H1 (cell line): Measurements from ENCODE around the gene PAGE4. TPM values are rescaled to one million over a fixed set of nuclear protein-coding genes. Genes with fewer than 3 reads are reported as not detected.

ENCODE experiments used
- CTCF ChIA-PET: fragments of 300-600 bp; sonication (Branson Sonifier 250); formaldehyde crosslinking; loops from one replicate; lab custom pipeline; 2021; ENCODE audit not compliant: partially characterized antibody; lab: Charles Lee
- POLR2A ChIA-PET: fragments of 300-600 bp; sonication (Branson Sonifier 250); formaldehyde crosslinking; loops from one replicate; lab custom pipeline; 2021; ENCODE audit warnings: inconsistent platforms; ENCODE audit not compliant: partially characterized antibody; lab: Charles Lee
- DNase-seq, 2 experiments: peaks; one replicate each; pipeline versions ENCODE4 v3.0.0 to v3.0.0-alpha.2; 2010 to 2022; ENCODE audit warnings: low spot score in 2 of 2, low read depth in 1 of 2, mixed read lengths in 1 of 2
- FAIRE-seq: peaks from 2 replicates; lab custom pipeline; 2011; peaks lifted over from hg19 to GRCh38; lab: Jason Lieb, UNC
- H2AFZ ChIP-seq: 2 replicates; pipeline ENCODE4 v1.8.1; 2012; ENCODE audit warnings: low read length, inconsistent platforms
- H2AK5ac ChIP-seq: 2 replicates; pipeline ENCODE4 v1.6.1; 2013; ENCODE audit warnings: low read depth, low read length
- H2BK120ac ChIP-seq: replicated peaks from 2 replicates; pipeline ENCODE3; 2013; ENCODE audit warnings: low read depth, low read length, inconsistent platforms
- H2BK12ac ChIP-seq: 2 replicates; pipeline ENCODE4 v1.6.1; 2013; ENCODE audit warnings: low read depth, low read length
- H2BK15ac ChIP-seq: 2 replicates; pipeline ENCODE4 v1.6.1; 2013; ENCODE audit warnings: low read length
- H2BK20ac ChIP-seq: 2 replicates; pipeline ENCODE4 v1.6.1; 2013; ENCODE audit warnings: low read length
- H2BK5ac ChIP-seq: 2 replicates; pipeline ENCODE4 v1.6.1; 2013; ENCODE audit warnings: low read depth, low read length
- H3K14ac ChIP-seq: 2 replicates; pipeline ENCODE4 v1.6.1; 2013; ENCODE audit warnings: inconsistent platforms; ENCODE audit not compliant: insufficient read length
- H3K18ac ChIP-seq: 2 replicates; pipeline ENCODE4 v1.6.1; 2013; ENCODE audit warnings: low read length; ENCODE audit errors: extremely low read depth
- H3K23ac ChIP-seq: 2 replicates; pipeline ENCODE4 v1.6.1; 2013; ENCODE audit warnings: inconsistent platforms; ENCODE audit not compliant: insufficient read length
- H3K23me2 ChIP-seq: 2 replicates; pipeline ENCODE4 v1.6.1; 2013; ENCODE audit warnings: low read depth, low read length
- H3K27ac ChIP-seq: 2 replicates; pipeline ENCODE4 v1.6.1; 2011; ENCODE audit warnings: low read depth, low read length, inconsistent platforms
- H3K27me3 ChIP-seq, 4 experiments: replicated peaks in 1 of 4; 1 replicate in 1 of 4; 2 replicates in 3 of 4; pipeline versions ENCODE4 v1.6.1 to v1.8.1; 2011 to 2013; ENCODE audit warnings: low read length in 3 of 4, mild to moderate bottlenecking in 3 of 4, inconsistent platforms in 2 of 4, mixed read lengths in 2 of 4, moderate library complexity in 1 of 4; ENCODE audit not compliant: control insufficient read depth in 3 of 4, insufficient read depth in 3 of 4; ENCODE audit errors: extremely low read depth in 1 of 4
- H3K36me3 ChIP-seq, 4 experiments: 2 replicates each; pipeline versions ENCODE4 v1.6.1 to v1.8.1; 2011 to 2013; ENCODE audit warnings: mild to moderate bottlenecking in 4 of 4, low read length in 3 of 4, moderate library complexity in 2 of 4, control low read depth in 1 of 4, inconsistent platforms in 1 of 4; ENCODE audit not compliant: insufficient read depth in 4 of 4, control insufficient read depth in 2 of 4
- H3K4ac ChIP-seq: replicated peaks from 2 replicates; pipeline ENCODE3; 2013; ENCODE audit warnings: low read length, low read depth, mixed read lengths, inconsistent platforms; ENCODE audit not compliant: insufficient read length
- H3K4me1 ChIP-seq, 4 experiments: replicated peaks in 1 of 4; 1 replicate in 1 of 4; 2 replicates in 3 of 4; pipeline versions ENCODE4 v1.6.1 to v1.8.1; 2011 to 2013; ENCODE audit warnings: low read length in 3 of 4, inconsistent platforms in 2 of 4, mixed read lengths in 1 of 4; ENCODE audit not compliant: insufficient read depth in 4 of 4, control insufficient read depth in 3 of 4
- H3K4me2 ChIP-seq, 2 experiments: 2 replicates each; pipeline versions ENCODE4 v1.6.1 to v1.8.1; 2011 to 2013; ENCODE audit warnings: low read depth in 2 of 2, low read length in 2 of 2, control low read depth in 1 of 2, inconsistent platforms in 1 of 2, mild to moderate bottlenecking in 1 of 2; ENCODE audit not compliant: insufficient read depth in 1 of 2
- H3K4me3 ChIP-seq, 4 experiments: fragments of 200-600, 300-600 bp in 1 of 4; sonication (generic), shearing (Covaris generic), sonication (Bioruptor Twin) in 1 of 4; 2 replicates each; pipeline versions ENCODE4 v1.5.1 to v1.8.1; 2011 to 2016; ENCODE audit warnings: low read length in 4 of 4, low read depth in 3 of 4, control low read depth in 2 of 4, inconsistent platforms in 2 of 4, mild to moderate bottlenecking in 2 of 4, mixed read lengths in 1 of 4, moderate library complexity in 1 of 4; ENCODE audit not compliant: insufficient read depth in 2 of 4; ENCODE audit errors: extremely low read depth in 1 of 4
- H3K56ac ChIP-seq: replicated peaks from 2 replicates; pipeline ENCODE3; 2013; ENCODE audit warnings: low read depth, mild to moderate bottlenecking, mixed read lengths, low read length, inconsistent platforms; ENCODE audit not compliant: insufficient read length
- H3K79me1 ChIP-seq: 2 replicates; pipeline ENCODE4 v1.6.1; 2013; ENCODE audit warnings: low read depth, low read length, control low read depth
- H3K79me2 ChIP-seq, 2 experiments: 2 replicates each; pipeline versions ENCODE4 v1.6.1 to v1.8.1; 2012 to 2013; ENCODE audit warnings: low read length in 2 of 2, mild to moderate bottlenecking in 2 of 2, inconsistent platforms in 1 of 2; ENCODE audit not compliant: insufficient read depth in 2 of 2, control insufficient read depth in 1 of 2
- H3K9ac ChIP-seq, 4 experiments: replicated peaks in 1 of 4; 1 replicate in 1 of 4; 2 replicates in 3 of 4; pipeline versions ENCODE4 v1.6.1 to v1.8.1; 2011 to 2013; ENCODE audit warnings: low read depth in 3 of 4, low read length in 3 of 4, control low read depth in 2 of 4, mild to moderate bottlenecking in 2 of 4, moderate library complexity in 2 of 4, inconsistent platforms in 1 of 4; ENCODE audit errors: extremely low read depth in 1 of 4
- H3K9me3 ChIP-seq, 2 experiments: 2 replicates each; pipeline versions ENCODE4 v1.6.1 to v1.8.1; 2012 to 2013; ENCODE audit warnings: mild to moderate bottlenecking in 2 of 2, moderate library complexity in 2 of 2, control low read depth in 1 of 2, inconsistent platforms in 1 of 2, low read depth in 1 of 2, low read length in 1 of 2, mixed read lengths in 1 of 2; ENCODE audit not compliant: insufficient read depth in 2 of 2
- H4K20me1 ChIP-seq, 2 experiments: replicated peaks in 1 of 2; 2 replicates each; pipeline versions ENCODE3 to v1.8.1; 2011 to 2013; ENCODE audit warnings: inconsistent platforms in 2 of 2, low read length in 2 of 2, mild to moderate bottlenecking in 1 of 2; ENCODE audit not compliant: insufficient read depth in 2 of 2, control insufficient read depth in 1 of 2
- H4K5ac ChIP-seq: 2 replicates; pipeline ENCODE4 v1.6.1; 2013; ENCODE audit warnings: low read length, low read depth, mixed read lengths, inconsistent platforms; ENCODE audit not compliant: insufficient read length
- H4K8ac ChIP-seq: 2 replicates; pipeline ENCODE4 v1.8.0; 2013; ENCODE audit warnings: mild to moderate bottlenecking, moderate library complexity, low read length, inconsistent platforms; ENCODE audit not compliant: insufficient read depth; ENCODE audit errors: extremely low read depth
- H4K91ac ChIP-seq: replicated peaks from 2 replicates; pipeline ENCODE3; 2013; ENCODE audit warnings: low read length, mixed read lengths, inconsistent platforms; ENCODE audit not compliant: insufficient read length
- CBX8 ChIP-seq: fragments of 300-800, 300-1000 bp; sonication (generic); IDR thresholded peaks from 2 replicates; pipeline ENCODE4 v1.7.1; 2016; ENCODE audit warnings: low read depth, low read length, borderline replicate concordance
- EGR1 ChIP-seq: IDR thresholded peaks from 2 replicates; pipeline ENCODE4 v1.6.1; 2011; ENCODE audit warnings: low read depth, low read length, borderline replicate concordance
- EZH2 ChIP-seq: fragments of 200-600 bp; sonication (generic); IDR thresholded peaks from 2 replicates; pipeline ENCODE4 v1.7.1; 2012; ENCODE audit warnings: low read depth, mild to moderate bottlenecking, moderate library complexity, low read length, inconsistent platforms; ENCODE audit not compliant: severe bottlenecking
- HDAC2 ChIP-seq, 2 experiments: fragments of 300-600 bp in 1 of 2; sonication (generic) in 1 of 2; IDR thresholded peaks; 2 replicates each; pipeline ENCODE4 v1.6.1; 2011 to 2012; ENCODE audit warnings: low read depth in 2 of 2, low read length in 2 of 2, mild to moderate bottlenecking in 2 of 2, moderate library complexity in 2 of 2, borderline replicate concordance in 1 of 2, inconsistent platforms in 1 of 2
- MAX ChIP-seq: IDR thresholded peaks from 2 replicates; pipeline ENCODE4 v1.6.1; 2012; ENCODE audit warnings: inconsistent platforms
- PHF8 ChIP-seq: fragments of 200-600 bp; sonication (generic); conservative IDR thresholded peaks from 2 replicates; pipeline ENCODE4 v1.7.1; 2012; ENCODE audit warnings: low read depth, mild to moderate bottlenecking, inconsistent platforms, low read length, moderate library complexity
- SAP30 ChIP-seq: fragments of 300-600 bp; sonication (generic); IDR thresholded peaks from 2 replicates; pipeline ENCODE4 v1.7.1; 2012; ENCODE audit warnings: low read length, moderate library complexity, mild to moderate bottlenecking, inconsistent platforms; ENCODE audit not compliant: insufficient read depth, insufficient replicate concordance
- SP2 ChIP-seq: IDR thresholded peaks from 2 replicates; pipeline ENCODE4 v1.6.1; 2012; ENCODE audit warnings: mild to moderate bottlenecking, low read length, inconsistent platforms
- WGBS, 2 experiments: shearing (Covaris generic) in 1 of 2; methylation state at CpG; one replicate each; pipeline versions ENCODE4 v1.1.6 to v1.1.7; 2013 to 2015; ENCODE audit warnings: low lambda C conversion rate in 2 of 2, mixed read lengths in 2 of 2, inconsistent platforms in 1 of 2, low coverage in 1 of 2, missing lambda C conversion rate in 1 of 2; ENCODE audit not compliant: insufficient replicate concordance in 2 of 2, insufficient coverage in 1 of 2, insufficient read length in 1 of 2; ENCODE audit errors: extremely low coverage in 1 of 2, missing lambda C conversion rate in 1 of 2; 5-methylcytosine and 5-hydroxymethylcytosine counted together
- polyA plus RNA-seq, 7 experiments: library from polyadenylated mRNA; depleted of rRNA in 3 of 7; stranded (reverse) in 5 of 7; unstranded in 2 of 7; fragments of >200 nt in 5 of 7; fragments of 200-250 nt in 2 of 7; gene quantifications; 1 replicate in 5 of 7; 2 replicates in 1 of 7; 4 replicates in 1 of 7; pipeline versions ENCODE4 v1.2.1 to v1.2.3, GENCODE V29; 2011 to 2013; ENCODE audit warnings: missing spikeins in 2 of 7, mixed read lengths in 2 of 7
- total RNA-seq: library from RNA; stranded (reverse); fragmentation: NEBNext Ultra II Directional; extraction: Animal tissue kit (Norgen Biotek cat#: 25700); gene quantifications from 2 replicates; pipeline ENCODE4 v1.2.1, GENCODE V29; 2021

The PAGE4 gene
- total and polyA plus RNA-seq, 2 of the 8 experiments (the other 6 are each of a cell fraction or from before 2014, with no cell fraction given) = 0.53 TPM; not detected in 1

GRCh38 chrX:49816435-49816834 lies 12.7 kb upstream of the PAGE4 start:
- 90% methylated on average over 4 of the region's 4 CpGs; no CpG with 5 or more reads in 1 of the 2 experiments for WGBS, 2 experiments
- DNase-seq (no peak), FAIRE-seq (no peak)
- ChIA-PET POLR2A (no interaction called here), CTCF (no interaction called here)
- Histone ChIP-seq H3K4me1 (no peaks in the 10 kb centered on the region), H2AFZ (no peak overlapping the region), H3K79me1 (no peaks in the 10 kb centered on the region), H3K9ac (no peak overlapping the region), H3K27me3 (no peaks in the 10 kb centered on the region), H3K4me3 (no peak overlapping the region), H3K23ac (no peak overlapping the region), H3K56ac (no peak overlapping the region), H3K27ac (no peak overlapping the region), H3K23me2 (no peaks in the 10 kb centered on the region), H3K36me3 (no peaks in the 10 kb centered on the region), H2BK12ac (no peak overlapping the region), H3K4me2 (no peak overlapping the region), H3K4ac (no peak overlapping the region), H2BK5ac (no peak overlapping the region), H2BK15ac (no peak overlapping the region), H3K9me3 (no peaks in the 10 kb centered on the region), H4K91ac (no peak overlapping the region), H2AK5ac (no peak overlapping the region), H2BK20ac (no peak overlapping the region), H3K79me2 (no peaks in the 10 kb centered on the region), H3K14ac (no peak overlapping the region), H2BK120ac (no peak overlapping the region), H4K20me1 (no peaks in the 10 kb centered on the region), H4K8ac (no peak overlapping the region), H3K18ac (no peak overlapping the region), H4K5ac (no peak overlapping the region)
- TF ChIP-seq EZH2 (no peak), EGR1 (no peak), HDAC2 (IDR thresholded peaks at IDR 0.05; ENCODE audit: borderline replicate concordance in 1 of 2, low read depth in 2 of 2, low read length in 2 of 2) (no peak), SAP30 (no peak), PHF8 (no peak), SP2 (no peak), CBX8 (no peak), MAX (no peak)
